HG03469 (cell line): ENCODE results near the gene PLEKHN1.
"Not testable (repeated sequence)": the region's sequence is repeated elsewhere in the genome, so short reads cannot be mapped to it uniquely, and the experiment has no call there.

Experiments
- ATAC-seq: cut with Tn5 transposase; IDR thresholded peaks from one replicate; pipeline ENCODE4 v1.9.1; 2021; ENCODE audit warnings: mild to moderate bottlenecking, moderate library complexity, moderate number of reproducible peaks; ENCODE audit not compliant: unreplicated experiment

PLEKHN1 gene

DNA sequence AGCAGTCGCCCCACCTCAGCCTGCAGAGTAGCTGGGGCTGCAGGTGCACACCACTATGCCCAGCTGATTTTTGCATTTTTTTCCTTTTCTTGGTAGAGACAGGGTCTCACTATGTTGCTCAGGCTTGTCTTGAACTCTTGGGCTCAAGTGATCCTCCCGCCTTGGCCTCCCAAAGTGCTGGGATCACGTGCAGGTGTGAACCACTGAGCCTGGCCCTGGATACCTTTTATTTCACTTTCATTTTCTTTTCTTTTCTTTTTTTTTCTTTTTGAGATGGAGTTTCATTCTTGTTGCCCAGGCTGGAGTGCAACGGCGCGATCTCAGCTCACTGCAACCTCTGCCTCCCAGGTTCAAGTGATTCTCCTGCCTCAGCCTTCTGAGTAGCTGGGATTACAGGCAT lies 25.0 kb downstream of the PLEKHN1 start:
- not testable (repeated sequence) for ATAC-seq

DNA sequence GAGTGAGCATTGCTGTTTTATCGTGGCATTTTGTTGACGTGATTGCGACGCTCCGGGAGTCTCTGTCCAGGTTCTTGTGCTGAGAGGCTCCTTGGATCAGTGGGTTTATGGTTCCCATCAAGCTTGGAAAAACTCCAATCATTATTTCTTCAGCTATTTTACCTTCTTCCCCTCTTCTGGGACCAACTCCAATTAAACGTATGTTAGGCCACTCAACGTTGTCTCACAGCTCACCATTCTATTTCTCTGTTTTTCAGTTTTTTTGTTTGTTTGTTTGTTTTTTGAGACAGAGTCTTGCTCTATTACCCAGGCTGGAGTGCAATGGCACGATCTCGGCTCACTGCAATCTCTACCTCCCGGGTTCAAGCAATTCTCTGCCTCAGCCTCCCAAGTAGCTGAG lies 25.6 kb downstream of the PLEKHN1 start:
- ATAC-seq = no peak

DNA sequence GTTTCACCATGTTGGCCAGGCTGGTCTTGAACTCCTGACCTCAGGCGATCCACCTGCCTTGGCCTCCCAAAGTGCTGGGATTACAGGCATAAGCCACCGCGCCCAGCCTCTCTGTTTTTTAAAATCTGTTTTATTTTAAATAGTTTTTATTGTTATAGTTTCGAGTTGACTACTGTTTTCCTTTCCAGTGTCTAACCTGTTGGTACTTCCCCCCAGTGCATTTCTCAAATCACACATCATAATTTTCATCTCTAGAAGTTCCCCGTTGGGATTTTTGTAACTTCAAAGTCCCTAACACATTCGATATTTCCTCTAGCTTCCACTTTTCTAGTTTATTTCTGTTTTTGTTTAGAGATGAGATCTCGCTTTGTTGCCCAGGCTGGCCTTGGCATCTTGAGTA lies 26.1 kb downstream of the PLEKHN1 start:
- no peak for ATAC-seq

DNA sequence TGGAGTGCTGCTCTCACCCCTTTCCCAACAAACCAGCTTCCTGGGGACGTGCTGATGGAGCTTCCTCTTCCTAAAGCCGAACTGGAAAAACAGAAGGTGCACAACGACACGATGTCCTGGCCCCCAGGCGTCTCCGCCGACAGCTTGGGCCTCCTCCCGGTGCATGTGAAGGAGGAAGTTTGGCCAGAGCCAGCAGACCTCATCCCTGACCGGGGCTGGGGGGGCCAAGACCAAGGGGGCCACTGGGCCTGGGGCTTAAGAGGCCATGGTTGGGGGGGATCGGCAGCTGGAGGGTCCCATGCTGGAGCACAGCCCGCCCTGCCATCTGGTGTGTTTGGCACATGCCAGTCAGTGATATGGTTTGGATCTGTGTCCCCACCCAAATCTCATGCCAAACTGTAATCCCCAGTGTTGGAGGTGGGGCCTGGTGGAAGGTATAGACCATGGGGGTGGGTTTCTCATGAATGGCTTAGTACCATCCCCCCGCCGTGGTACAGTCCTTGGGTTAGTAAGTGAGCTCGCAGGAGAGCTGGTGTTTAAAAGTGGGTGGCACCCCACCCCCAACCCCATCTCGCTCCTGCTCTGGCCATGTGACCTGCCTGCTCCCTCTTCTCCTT lies 27.2 kb downstream of the PLEKHN1 start:
- no peak for ATAC-seq

DNA sequence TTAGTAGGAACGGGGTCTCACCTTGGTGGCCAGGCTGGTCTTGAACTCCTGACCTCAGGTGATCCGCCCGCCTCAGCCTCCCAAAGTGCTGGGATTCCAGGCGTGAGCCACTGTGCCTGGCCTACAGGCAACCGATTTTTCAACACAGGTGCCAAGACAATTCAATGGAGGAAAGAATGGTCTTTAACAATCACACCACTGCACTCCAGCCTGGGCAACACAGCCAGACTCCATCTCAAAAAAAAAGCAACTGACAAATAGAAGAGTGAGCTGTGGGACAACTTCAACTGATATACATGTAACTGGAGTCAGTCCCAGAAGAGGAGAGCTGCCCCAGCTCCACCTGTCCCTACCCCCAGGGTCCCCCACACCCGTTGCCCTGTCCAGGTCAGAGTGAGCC lies 28.3 kb downstream of the PLEKHN1 start:
- ATAC-seq = not testable (repeated sequence)

DNA sequence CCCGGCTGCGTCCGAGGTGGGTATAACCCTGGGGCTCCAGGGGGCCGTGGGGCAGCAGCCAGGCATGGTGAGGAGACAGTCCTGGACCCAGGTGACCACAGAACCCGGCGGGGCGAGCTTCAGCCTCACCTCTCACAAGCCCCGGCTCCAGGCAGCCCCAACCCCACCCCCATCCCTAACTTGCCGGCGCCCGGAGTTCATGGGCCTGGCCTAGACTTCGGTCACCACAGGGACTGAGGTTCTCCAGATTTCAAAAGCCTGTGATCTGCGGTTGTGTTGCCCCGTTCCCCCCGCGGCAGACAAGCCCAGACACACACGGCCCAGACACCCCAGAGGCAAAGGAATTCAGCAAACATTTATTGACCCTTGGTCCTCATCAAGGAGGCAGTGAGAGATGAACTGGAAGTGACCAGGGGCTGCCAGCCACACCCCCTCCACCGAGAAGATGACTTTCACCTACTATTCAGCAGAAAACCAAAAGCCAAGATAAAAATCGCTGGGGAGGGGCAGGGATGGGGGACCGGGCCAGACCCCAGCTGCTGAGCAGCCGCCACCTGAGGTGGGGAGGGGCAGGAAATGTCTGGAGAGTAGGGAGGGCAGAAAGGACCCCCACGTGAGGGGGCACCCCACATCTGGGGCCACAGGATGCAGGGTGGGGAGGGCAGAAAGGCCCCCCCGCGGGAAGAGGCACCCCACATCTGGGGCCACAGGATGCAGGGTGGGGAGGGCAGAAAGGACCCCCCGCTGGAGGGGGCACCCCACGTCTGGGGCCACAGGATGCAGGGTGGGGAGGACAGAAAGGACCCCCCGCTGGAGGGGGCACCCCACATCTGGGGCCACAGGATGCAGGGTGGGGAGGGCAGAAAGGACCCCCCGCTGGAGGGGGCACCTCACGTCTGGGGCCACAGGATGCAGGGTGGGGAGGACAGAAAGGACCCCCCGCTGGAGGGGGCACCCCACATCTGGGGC lies 29.7 kb downstream of the PLEKHN1 start:
- ATAC-seq = no peak

DNA sequence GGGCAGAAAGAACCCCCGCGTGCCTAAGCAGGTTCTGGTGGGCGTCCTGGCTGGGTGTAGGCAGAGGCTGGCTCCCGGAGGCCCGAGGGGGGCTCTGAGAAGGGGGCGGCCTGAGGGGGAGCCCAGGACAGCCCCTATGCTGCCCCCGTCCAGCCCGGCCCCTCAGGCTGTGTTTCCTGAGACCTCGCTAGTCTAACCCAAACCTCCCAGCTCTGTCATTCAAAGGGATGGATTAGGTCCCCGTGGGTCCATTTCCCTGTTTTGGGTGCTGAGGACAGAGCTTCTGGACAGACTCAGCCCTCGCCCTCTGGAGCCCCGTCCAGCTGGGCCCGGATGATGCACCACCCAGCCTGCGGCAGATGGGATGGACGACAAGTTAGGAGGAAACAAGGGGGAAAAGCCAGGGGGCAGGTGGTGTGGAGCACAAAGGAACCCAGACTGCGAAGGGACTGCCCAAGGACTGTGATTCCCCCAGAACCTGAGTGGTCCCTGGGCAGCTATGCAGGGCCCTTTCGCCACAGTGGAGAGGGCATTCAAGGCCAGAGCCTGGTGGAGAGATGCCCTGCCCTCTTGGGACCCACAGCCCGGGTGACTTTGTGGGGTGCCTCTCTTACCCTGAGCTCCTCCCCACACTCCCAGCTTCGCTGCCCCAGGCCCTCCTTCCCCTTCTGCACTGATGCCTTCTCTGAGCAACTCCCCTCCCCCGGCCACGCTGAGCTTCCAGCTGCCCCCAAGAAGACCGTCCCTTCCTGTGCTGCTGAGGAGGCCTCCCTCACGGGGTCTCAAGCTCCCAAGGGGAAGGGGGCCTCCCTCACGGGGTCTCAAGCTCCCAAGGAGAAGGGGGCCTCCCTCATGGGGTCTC lies 30.8 kb downstream of the PLEKHN1 start:
- no peak for ATAC-seq

DNA sequence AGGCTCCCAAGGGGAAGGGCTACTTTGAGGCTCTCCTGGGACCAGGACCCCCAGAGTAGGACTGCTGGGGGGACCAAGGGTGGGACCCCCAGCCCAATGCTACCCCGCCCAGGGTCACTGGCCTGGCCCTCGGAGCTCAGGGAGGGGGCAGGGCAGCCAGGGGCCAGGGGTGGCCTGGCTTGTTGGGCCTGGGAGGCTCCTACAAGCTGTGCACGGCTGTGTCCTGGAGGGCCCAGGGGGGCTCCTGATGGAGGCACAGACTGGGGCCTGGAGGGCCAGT lies 31.4 kb downstream of the PLEKHN1 start:
- ATAC-seq = no peak

DNA sequence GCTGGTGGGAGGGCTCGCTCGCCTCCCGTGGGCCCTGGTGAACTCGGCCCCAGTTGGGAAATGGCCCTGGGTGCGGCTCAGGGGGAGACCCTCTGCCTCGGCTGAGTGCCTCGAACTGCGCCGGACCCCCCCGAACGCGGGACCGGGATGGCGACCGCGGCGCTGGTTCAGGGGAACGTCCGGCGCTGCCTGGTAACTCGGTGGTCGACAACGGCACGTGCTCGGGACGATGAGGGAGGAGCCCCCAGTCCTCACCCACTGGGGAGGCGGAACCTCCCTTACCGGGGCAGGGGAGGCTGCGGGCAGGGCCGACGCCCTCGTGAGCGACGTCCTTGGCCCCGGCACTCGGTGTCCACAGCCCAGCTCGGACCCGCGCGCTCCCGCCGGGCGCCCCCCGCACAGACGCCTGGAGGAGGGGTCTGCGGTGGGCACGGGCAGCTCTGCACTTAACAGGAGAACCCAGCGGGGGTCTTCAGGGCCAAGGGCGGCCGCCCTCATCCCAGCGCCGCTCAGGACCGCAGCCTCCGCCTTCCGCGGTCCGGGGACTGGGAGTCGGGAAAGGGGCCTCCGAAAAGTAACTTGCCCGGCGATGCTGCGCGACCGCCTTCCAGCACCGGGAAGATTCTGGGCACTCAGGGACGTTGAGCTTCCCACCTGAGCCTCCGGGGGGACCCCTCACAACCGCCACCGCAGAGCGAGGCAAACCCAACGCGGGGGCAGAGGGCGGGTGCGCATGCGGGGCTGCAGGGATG lies 31.9 kb downstream of the PLEKHN1 start:
- no peak for ATAC-seq

DNA sequence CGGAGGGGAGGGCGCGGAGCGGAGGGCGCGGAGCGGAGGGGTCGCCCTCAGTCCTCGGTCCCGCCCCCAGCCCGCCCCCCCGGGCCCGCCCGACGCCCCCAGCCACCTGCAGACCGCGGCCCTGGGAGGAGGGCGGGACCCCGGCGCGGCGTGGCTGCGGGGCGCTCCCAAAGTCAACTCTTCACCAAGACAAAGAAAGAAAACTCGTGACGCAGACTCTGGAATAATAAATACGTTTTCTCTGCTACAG lies 32.4 kb downstream of the PLEKHN1 start:
- ATAC-seq = no peak

DNA sequence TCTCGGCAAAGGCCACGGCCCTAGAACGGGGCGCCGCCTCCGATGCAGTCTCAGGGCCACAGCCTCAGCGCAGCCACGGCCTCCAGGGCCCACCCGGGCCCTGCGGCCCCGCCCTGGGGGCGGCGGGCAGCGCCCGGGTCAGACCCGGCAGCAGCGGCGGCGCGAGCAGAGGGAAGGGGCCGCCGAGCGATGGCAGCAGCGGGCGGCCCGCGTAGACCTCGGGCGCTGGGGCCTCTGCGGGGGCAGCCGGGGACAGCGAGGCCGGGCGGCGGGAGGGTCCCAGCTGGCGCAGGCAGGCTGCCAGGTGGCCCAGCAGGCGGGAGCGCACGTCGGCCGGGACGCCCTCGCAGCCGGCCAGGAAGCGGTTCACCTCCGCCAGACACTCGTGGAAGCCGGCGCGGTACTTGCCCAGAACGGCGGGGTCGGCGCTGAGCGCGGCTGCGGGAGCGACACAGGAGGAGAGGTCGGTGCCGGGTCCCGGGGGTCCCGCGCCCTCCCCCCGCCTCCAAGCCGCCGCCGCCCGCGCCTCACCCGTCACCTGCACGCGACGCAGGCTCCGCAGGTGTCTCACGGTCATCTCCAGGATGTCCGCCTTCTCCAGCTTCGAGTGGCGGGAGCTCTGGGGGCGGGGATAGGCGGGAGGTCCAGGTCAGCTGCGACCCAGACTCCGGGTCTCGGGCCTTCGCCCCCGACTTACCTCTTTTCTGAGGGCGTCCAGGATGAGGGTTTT lies 32.9 kb downstream of the PLEKHN1 start:
- ATAC-seq = no peak

DNA sequence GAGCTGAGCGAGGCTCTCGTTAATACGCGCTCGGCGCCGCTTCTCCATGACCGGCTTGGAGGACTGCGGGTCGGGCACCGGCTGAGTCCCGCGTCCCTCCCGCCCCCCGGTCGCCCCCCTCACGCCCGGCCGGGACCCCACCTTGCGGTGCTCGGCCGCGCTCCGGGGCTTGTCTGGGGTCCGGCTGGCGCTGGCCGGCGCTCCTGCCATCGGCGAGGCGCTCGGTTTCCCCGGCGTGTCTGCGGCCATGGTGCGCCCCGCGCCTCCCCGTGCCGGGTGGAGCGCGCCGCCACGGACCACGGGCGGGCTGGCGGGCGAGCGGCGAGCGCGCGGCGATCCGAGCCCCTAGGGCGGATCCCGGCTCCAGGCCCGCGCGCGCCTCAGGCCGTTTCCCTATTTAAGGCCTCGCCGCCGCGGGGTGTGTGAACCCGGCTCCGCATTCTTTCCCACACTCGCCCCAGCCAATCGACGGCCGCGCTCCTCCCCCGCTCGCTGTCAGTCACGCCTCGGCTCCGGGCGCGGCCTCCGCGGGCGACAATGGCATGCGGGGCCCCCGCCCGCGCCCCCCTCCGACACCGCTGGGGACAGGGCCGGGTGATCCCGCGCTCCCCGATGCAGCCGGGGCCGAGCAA lies 33.6 kb downstream of the PLEKHN1 start, which contains the start of gene HES4:
HES4 (minus strand) TSS at position 373 of the 632 bp plus-strand sequence; CDS start at position 249, 124 bp downstream.
- ATAC-seq = no peak

DNA sequence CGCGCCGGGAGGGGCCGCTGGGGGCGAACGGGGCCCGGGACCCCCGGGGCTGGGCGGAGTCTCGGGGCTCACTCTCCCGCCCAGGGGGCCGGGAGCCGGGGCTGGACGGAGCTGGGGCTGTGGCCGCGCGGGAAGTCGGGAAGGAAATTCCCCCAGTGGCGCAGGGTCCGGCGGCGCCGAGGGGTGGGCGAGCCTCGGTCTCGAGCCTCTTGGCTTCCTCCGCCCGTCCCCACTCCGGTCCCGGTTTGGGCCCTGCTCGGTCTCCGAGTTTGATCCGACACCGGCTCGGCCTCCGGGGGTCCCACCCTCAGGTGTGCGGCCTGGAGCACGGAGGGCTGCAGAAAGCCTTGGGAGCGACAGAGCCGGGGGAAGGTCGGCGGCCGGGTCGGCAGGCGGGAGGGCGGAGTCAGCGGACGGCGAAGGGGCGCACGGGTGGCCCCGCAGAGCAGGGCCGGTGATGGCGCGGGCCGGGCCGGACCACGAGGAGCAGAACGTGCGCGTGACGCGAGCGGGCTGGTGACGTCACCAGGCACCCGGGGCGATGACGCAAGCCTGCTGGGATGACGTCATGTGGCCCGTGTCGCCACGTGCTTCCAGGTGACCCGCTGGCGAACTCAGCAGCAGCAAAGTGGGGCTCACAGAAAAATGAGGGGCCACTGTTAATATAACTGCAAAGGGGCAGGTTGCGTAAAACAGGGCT lies 34.2 kb downstream of the PLEKHN1 start:
- ATAC-seq = no peak

DNA sequence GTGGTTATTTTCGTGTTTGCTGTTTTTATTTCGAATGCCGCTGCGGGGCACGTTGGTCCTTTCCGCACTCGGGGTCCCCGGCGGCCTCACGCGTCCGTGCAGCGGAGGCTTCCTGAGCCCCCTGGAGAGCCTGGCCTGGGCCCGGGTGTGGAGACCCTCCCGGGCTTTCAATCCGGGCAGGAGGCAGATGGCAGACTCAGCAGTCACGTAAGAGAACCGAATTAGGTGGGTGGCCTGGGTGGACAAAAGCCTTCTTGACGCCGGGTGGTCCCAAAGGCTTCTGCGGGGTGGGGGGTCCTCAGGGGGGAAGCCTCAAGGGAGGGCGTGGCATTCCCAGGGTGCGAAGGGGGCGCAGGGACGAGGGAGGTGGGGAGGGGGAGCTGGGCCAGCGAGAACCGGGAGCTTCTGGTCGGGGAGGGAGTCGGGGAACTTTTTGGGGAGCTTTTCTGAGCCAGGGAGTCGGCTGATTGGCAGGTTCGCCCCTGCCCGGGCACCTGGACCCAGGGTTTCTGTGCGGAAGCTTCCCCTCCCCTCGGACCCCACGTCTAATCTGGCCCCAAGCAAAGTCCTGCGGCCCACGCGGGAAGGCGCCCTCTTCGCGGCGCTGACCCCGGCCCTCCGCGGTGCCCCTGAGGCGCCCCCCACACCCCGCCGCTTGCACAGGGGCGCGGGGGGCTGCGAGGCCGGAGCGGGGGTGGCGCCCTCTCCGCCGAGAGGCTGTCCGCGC lies 34.9 kb downstream of the PLEKHN1 start:
- no peak for ATAC-seq

DNA sequence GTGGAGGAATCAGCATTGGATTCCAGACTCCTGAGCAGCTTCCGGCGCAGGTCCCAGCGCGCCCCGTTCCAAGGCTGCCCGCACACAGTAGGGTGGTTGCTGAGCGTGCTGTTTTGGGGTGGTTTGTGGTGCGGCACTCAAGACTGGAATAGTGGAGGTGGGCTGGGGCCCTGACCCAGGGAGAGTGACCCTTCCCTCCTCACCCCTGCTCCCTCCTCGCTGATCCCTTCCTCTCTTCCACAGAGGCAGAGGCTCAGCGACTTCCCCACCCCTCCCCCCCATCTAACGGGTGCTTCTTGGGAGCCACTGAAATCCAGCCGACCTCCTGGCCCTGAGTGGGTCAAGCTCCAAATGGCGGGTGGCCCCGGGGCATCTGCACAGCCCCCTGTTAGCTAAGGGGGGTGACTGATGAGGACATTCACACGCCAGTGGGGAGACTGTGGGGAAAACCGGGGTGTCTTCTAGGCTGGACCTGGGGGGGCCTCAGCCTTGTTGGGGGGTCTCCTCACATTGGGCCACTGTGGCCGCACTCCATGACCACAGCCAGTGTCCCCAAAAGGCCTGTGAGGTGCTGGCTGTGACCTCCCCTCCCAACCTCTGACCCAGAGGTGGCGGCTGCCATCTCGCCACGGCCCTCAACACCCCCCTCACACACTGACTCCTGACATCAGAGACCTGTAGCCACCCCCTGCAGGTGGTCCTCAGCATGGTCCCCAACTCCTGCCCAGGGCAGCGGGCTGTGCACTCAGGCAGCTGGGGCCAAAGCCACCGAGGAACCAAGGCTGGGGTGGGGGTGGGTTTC lies 37.5 kb downstream of the PLEKHN1 start:
- ATAC-seq = no peak

DNA sequence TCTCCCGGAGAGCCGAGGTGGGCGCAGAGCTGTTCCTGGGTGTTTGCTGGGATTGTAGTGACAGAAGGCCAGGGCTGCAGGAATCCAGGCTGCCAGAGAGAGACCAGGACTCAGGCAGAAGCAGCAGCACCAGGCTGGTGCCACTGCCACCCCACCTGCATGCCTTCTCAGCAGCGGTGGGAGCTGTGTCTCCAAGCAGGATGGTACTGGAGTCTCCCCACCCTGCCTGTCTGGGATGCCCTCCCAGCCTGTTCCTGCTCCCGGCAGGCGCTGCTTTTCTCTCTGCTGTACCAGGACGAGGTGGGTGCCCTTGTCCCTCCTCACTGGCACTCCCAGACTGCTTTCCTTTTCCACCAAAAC lies 38.1 kb downstream of the PLEKHN1 start:
- no peak for ATAC-seq

DNA sequence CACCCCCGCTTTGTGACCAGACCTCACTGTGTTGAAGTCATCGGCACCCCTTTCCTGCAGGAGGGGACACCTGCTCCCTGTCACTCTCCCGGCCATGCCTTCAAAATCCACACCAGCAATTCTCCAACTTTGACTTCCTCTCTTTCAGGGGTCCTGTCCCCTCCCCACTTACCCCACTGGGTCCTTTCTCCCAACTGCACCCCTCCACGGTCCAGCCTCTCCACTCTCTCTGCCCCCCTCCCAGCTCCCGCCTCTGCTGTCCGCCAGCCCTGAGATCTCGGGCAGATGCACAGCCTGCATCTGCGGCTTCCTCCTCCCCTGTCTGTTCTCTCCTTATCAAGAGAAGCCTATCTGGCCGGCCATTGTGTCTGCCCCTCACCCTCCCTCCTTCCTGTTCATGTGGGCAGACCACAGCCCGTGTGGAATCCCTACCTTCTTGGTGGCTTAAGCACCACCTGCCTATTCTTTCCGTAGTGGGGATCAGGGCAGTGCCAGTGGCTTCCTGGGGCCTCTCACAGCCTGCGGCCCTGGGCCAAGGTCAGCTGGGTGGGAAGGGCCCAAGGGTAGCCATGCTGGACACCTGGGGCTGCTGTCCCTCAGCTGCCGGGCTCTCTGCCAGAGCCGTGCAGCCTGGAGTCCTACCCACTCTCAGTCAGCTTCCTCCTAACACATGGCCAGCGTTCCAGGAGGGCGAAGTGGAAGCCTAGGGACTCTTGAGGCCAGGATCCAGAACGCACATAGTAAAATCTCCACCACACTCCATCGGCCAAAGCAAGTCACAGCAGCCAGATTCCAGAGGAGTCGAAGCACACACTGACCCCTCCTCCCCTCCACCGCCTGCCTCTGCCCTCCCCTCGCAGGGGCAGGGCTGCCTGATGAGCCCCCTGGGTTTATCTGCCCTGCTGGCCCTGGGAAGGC lies 38.8 kb downstream of the PLEKHN1 start:
- ATAC-seq = no peak
